HL-60/S4 treated with retinoic acid at 250 ng/mL for 4 days and 3 days (cell line): ENCODE measurements around the gene DMBT1.
"Not testable (repeated sequence)": the region's sequence is repeated elsewhere in the genome, so short reads cannot be mapped to it uniquely, and the experiment has no call there.

Experiments
- in situ Hi-C: fragments of 300-500 bp; cut with MboI; formaldehyde crosslinking; loops from 2 replicates; pipeline ENCODE4 v1.7.0; 2022; ENCODE audit warnings: low sequenced_read_pairs

Gene DMBT1

GRCh38 chr10:122577311-122577885 lies 16.8 kb downstream of the DMBT1 start:
- in situ Hi-C loops = no loop called here

DNA sequence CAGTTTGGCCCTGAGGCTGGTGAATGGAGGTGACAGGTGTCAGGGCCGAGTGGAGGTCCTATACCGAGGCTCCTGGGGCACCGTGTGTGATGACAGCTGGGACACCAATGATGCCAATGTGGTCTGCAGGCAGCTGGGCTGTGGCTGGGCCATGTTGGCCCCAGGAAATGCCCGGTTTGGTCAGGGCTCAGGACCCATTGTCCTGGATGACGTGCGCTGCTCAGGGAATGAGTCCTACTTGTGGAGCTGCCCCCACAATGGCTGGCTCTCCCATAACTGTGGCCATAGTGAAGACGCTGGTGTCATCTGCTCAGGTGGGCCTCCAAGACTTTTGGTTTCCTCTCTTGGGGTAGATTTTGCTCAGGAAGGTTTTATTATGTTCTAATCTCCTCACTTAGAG lies 25.5 kb downstream of the DMBT1 start:
- in situ Hi-C loops = not testable (repeated sequence)

GRCh38 chr10:122587098-122587760 lies 26.7 kb downstream of the DMBT1 start:
- in situ Hi-C loops = no loop called here

DNA sequence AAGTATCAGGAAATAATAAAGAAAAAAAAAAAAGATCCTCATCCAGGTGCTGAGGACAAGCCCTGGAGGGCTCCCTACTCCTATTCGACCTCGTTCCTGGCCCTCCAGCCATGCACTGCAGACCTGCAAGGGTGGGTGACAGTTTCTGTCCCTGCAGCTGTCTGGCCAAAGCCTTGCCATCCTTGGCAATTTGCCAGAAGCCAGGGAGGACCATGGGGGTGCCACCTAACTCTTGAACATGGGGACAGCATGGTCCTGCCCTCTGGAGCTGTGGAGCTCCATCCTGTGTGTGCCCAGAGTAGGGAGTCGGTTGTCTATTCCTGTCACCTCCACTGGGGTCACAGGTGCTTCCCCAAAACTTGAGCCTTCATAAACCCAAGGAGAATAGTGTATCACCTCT lies 27.8 kb downstream of the DMBT1 start:
- in situ Hi-C loops = no loop called here

- in situ Hi-C loops = no loop called here
These were observed 29.6 kb downstream of the DMBT1 start for GRCh38 chr10:122590153-122590552.

GRCh38 chr10:122591736-122592135 lies 31.2 kb downstream of the DMBT1 start:
- in situ Hi-C loops = no loop called here

DNA sequence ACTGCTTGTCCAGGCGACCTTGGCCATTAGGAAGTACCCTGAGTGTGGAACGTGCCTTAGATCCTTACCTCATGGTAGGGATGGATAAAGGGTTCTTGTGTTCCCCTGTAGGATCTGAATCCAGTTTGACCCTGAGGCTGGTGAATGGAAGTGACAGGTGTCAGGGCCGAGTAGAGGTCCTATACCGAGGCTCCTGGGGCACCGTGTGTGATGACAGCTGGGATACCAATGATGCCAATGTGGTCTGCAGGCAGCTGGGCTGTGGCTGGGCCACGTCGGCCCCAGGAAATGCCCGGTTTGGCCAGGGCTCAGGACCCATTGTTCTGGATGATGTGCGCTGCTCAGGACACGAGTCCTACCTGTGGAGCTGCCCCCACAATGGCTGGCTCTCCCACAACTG lies 31.6 kb downstream of the DMBT1 start:
- in situ Hi-C loops = no loop called here

- in situ Hi-C loops = no loop called here
These were observed 57.1 kb downstream of the DMBT1 start for GRCh38 chr10:122617476-122618270.

DNA sequence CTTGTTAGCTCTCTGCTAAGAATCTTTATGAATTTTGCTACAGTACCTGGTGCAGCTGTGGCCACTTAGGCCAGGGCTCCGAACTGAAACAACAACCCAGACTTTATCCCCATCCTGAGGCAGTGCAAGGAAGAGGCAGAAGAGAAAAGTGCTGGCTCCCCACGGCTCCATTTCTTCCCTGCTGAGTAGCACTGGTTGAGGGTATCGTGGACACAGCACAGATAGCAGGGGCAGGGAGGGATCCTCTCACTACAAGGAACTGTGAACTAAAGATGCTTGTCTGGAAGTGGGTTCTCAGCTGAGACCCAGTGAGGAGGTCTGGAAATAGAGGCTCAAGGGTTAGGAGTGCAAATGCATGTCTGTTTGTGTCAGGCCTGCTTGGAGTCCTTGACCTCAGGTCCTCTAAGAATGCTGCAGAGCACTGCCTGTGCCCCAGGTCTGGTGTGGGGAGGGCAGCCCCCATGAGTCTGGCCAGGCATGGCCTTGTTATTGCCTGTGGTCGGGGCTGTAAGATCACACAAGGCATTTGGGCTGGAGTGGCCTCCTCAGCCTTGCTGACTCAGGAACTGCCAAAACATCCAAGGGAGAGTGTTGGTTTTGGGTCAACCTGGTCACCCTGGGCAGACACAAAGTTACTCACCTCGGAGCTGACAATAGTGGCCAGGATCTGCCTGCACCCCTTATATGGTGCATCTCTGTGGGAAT lies 58.1 kb downstream of the DMBT1 start:
- in situ Hi-C loops = no loop called here

- in situ Hi-C loops = not testable (repeated sequence)
These were observed 60.4 kb downstream of the DMBT1 start for GRCh38 chr10:122620961-122621360.

- in situ Hi-C loops = no loop called here
These were observed 64.0 kb downstream of the DMBT1 start for GRCh38 chr10:122624546-122624945.

DNA sequence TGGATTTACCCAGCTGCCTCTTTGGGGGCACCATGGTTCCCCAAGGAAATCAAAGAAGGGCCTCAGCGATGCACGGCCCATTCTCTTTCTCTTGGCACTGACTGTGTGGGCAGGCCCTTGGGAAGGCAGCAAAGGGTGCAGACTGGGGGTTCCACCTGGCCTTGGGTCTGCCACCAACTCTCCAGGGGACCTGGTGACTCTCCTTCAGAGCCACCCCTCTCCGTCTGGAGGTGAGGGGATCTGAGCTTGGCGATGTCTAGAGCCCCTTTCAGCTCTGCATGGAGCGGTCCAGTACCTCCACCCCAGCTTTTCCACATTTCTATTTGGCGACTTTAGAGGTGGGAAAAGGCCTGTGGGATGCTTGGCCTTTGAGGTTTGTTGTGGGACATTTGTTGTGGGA lies 70.0 kb downstream of the DMBT1 start:
- in situ Hi-C loops = no loop called here

DNA sequence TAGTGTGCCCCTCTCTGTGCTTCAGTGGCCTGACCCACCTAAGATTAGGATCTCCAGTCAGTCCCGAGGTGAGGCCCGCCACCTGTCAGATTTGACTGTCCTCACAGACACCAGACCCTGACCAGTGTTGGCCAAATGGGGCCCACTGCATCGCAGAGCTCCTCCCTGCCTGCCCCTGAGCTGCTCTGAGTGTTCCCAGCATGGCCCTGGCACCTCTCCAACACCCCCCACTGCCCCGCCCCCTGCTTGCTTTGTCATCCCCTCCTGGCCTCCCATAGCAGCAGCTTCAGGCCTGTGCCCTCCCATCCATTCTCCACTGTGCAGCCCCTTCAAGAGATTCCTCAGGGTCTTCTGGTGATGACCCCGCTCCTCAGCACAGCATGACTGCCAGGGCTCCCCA lies 71.5 kb downstream of the DMBT1 start:
- in situ Hi-C loops = no loop called here

DNA sequence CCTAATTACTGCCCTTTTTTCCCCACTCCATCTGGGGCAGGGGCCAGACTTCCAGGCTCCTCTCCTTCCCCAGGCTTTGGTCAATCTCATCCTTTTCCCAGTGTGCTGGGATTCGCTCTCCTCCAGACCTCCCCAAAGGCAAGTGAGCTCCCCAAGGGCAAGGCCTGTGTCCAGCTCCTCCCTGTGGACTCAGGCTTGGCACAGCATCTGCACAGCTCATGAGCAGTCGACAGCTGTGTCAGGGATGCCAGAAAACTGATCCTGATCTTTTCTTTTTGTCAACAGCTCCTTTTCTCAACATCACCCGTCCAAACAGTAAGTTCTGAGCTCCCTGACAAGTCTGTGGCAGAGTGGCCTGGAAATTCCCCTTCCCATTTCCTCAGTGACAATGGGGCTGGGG lies 72.0 kb downstream of the DMBT1 start:
- in situ Hi-C loops = no loop called here

- in situ Hi-C loops = no loop called here
These were observed 76.4 kb downstream of the DMBT1 start for GRCh38 chr10:122636953-122637352.

DNA sequence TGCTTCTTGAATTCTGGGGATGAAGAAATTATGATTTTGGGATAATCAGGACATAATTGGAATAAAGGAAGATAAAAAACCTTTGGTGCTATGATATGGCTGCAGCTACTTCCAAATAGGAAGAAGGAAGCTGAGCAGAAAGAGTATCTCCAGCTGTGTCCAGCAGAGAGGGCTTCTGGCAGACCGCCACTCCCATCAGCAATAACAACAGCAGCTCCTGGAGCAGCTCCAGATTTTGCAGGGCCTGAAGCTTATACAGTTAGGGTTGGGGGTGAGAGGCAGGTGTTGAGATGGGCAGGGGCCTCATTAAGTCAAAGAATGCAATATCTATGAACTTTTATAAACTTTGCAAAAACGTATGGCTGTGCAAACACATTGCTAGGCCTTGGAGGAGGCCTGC lies 76.8 kb downstream of the DMBT1 start:
- in situ Hi-C loops = no loop called here

GRCh38 chr10:122638106-122638505 lies 77.6 kb downstream of the DMBT1 start:
- in situ Hi-C loops = no loop called here

DNA sequence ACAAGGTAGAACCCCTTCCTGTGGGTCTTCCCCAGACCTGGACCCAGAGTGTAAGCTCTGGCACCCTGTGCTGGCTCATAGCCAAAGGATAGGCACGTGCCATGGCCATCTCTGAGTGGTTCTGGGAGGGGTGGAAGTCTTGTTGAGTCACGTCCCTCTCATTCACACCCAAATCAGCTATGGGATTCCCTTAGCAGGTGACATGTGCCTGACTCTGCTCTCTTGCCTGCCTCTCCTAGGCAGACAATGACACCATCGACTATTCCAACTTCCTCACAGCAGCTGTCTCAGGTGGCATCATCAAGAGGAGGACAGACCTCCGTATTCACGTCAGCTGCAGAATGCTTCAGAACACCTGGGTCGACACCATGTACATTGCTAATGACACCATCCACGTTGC lies 79.2 kb downstream of the DMBT1 start:
- in situ Hi-C loops = no loop called here

GRCh38 chr10:122640921-122641320 lies 80.4 kb downstream of the DMBT1 start:
- in situ Hi-C loops = no loop called here

DNA sequence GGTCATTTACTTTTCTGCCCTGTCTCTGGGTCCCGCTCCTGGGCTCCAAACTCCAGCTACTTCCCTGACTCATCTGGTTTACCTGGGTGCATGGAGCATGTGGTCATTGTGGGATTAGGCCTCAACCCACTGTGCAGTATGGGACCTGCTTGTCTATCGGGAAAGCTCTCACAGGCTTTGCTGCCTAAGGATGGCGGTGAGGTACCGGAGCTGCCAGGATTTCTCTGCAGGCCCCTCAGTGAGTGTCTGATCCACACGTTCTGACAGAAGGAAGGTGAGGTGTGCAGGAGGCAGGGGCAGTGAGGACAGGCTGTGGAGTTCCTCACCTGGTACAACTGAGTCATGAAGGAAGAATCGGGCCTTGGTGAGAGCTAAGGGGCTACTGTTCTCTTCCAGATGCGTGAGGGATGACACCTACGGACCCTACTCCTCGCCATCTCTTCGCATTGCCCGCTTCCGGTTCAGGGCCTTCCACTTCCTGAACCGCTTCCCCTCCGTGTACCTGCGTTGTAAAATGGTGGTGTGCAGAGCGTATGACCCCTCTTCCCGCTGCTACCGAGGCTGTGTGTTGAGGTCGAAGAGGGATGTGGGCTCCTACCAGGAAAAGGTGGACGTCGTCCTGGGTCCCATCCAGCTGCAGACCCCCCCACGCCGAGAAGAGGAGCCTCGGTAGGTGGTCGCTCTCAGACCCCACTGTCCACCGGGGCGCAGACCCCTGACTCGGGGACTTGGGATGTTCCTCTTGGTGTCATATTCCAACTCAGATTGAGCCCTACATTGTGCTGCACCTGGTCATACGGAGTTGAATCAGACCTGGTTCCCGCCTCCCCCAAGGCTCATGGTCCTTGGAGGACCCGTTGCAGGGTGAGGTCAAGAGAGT lies 82.4 kb downstream of the DMBT1 start:
- in situ Hi-C loops = no loop called here
